ENCODE results near the gene DGCR6.
"Not testable (repeated sequence)": the region's sequence is repeated elsewhere in the genome, so short reads cannot be mapped to it uniquely, and the experiment has no call there.

DGCR6 gene

DNA sequence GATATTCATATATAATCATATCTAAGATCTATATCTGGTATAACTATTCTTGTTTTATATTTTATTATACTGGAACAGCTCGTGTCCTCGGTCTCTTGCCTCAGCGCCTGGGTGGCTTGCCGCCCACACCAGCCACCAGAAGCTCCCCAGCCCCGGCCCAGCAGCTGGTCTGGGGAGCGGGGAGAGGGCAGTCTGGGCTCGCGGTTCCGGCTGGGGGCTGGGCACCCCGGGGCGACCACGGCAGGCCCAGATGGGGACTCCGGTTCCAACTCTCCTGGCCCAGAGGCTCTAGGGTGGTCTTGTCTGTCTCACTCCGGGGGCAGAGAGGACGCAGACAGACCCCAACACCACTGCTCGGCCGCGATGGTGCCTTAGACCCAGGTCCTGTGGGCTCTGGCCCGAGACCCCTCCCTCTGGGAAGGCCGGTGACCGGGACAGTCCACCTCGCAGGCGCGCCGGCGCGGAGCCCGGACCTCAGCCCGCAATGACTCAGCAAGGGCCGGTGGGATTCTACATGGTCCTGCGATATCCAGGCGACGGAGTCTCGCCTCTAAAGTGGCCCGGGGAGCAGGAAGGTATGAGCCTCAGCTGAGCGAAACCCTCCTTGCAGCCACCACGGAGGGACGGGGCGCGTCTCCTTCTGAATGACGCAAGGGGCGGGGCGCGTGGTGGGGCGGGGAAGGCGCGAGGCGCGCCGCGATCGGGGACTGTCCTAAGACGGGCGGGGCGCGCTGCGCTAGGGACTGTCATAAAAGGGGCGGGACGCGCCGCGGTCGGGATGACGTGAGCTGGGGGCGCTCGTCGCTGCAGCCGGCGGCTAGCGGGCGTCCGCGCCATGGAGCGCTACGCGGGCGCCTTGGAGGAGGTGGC, at the start of gene DGCR6:
Gene DGCR6, plus strand, starts transcription at position 781 of the 870 bp plus-strand sequence. Its CDS starts 55 bp downstream, at position 836.
- DNase-seq, result no peak

DNA sequence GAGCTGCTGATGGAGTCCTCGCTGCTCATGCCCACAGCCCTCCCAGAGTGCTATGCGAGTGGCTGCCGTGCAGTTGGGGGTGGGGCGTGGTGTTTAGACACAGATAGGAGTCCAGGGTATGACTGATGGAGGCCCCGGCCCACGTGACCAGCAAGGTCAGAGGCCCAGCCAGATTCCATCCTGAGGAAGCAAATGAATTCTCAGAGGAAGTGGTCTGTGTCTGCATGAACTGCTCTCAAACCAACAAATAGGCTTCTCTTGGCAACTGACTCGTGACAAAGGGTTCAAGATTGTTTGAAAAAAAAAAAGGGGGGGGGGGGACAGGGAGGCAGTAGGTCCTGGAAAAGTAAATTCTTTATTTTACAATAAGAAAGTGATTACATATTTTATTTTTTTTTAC, 46.8 kb upstream of the DGCR6 start:
- DNase-seq, result peak; percentile 0

DNA sequence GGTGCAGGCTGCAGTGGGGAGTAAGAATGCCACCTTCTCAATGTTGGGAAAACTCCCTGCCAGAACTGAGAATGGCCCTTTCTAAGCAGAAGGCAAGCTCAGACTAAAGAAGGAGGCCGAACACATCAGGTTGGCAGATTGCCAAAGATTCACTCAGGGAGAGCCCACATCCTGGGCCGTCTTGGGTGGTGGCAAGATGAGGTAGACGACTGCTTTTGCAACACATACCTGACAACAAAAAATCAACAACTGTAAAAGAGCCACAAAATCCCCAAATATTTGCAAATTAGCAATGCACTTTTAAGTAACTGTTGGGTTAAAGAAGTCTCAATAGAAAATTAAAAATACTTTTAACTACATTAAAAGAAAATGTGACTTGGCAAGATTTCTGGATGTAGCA, 24.9 kb upstream of the DGCR6 start:
- DNase-seq, result not testable (repeated sequence)

DNA sequence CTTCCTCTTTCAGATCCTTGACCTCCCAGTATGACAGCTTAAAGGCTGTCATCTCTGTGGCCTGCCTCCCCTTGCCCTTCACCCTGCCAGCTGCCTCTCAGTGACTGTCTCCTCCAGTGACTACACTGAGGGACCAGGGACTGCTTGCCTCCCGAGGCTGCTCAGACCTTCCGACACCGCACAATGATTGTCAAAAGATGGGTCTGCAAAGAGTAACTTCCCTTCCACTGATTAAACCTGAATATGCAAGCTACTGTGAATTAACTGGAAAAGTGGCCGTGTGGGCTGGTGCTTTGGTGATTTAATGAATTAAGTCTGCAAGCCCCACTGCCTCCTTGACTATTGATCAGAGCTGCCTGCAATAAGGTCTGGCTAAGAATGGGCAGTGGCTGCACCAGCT, 21.7 kb upstream of the DGCR6 start:
- peak; percentile 4 for DNase-seq

DNA sequence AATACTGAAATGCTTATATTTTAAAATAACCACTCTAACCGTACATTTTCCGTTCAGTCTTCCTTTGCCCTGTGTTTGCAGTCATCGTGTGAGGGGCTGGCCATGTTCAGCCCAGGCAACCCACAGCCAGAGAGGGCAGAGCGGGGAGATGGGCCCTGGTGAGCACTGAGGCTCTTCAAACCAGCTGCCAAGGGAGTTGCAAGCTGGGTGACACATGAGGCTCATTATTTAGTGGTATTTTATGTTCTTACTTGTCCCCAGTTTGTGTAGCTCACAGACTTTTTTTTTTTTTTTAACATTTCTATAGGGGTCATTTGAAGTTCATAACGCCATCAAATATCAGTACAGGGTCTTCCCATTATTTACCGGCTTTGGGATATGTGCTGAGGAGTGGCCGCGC, 18.0 kb upstream of the DGCR6 start:
- DNase-seq, result no peak

DNA sequence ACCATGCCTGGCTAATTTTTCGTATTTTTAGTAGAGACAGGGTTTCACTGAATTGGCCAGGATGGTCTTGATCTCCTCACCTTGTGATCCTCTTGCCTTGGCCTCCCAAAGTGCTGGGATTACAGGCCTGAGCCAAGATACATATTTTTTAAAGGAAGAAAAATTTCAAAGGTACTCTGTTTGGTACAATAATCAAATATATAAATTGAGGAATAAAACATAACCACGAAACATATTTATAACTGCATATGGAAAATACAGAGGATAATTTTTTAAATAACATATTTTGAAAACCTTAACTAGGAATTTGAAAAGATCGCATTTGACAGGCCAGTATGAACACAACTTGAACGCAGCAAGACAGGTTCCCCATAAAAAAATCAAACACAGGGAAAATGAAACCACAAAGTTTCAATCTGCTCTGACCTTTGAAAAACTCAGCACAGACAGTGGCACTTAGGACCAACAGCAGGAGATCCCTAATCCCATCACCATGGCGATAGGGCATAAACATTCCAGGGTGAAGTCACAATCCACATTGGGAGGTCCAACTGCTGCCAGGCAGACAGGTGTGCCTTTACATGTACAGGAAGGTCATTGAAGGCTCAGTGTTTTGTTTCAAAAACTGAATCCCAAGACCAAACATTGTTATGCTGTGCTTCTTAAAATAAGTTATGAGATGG, 15.5 kb upstream of the DGCR6 start:
- DNase-seq, result not testable (repeated sequence)

DNA sequence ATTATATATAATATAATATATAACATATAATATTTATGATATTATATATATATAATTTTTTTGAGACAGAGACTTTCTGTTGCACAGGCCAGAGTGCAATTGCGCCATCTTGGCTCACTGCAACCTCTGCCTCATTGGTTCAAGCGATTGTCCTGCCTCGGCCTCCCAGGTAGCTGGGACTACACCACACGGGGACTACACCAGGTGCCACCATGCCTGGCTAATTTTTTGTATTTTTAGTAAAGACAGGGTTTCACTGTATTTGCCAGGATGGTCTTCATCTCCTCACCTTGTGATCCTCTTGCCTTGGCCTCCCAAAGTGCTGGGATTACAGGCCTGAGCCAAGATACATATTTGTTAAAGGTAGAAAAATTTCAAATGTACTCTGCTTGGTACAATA, 12.3 kb upstream of the DGCR6 start:
- not testable (repeated sequence) for DNase-seq

DNA sequence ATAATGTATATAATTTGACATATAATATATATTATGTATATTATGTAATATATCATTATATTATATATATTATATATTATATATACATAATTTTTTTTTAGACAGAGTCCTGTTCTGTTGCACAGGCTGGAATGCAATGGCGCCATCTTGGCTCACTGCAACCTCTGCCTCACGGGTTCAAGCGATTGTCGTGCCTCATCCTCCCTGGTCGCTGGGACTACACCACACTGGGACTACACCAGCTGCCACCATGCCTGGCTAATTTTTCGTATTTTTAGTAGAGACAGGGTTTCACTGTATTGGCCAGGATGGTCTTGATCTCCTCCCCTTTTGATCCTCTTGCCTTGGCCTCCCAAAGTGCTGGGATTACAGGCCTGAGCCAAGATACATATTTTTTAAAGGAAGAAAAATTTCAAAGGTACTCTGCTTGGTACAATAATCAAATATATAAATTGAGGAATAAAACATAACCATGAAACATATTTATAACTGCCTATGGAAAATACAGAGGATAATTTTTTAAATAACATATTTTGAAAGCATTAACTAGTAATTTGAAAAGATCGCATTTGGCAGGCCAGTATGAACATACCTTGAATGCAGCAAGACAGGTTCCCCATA, 10.0 kb upstream of the DGCR6 start:
- not testable (repeated sequence) for DNase-seq

DNA sequence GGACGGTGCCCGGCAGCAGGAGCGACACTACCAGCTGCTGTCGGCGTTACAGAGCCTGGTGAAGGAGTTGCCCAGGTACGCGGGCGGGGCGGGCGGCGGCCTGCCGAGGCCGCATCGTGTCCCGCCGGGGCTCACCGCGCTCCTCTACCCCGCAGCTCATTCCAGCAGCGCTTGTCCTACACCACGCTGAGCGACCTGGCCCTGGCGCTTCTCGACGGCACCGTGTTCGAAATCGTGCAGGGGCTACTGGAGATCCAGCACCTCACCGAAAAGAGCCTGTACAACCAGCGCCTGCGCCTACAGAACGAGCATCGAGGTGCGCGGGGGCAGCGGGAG, 258 bp downstream of the DGCR6 start:
- DNase-seq, result not testable (repeated sequence)

DNA sequence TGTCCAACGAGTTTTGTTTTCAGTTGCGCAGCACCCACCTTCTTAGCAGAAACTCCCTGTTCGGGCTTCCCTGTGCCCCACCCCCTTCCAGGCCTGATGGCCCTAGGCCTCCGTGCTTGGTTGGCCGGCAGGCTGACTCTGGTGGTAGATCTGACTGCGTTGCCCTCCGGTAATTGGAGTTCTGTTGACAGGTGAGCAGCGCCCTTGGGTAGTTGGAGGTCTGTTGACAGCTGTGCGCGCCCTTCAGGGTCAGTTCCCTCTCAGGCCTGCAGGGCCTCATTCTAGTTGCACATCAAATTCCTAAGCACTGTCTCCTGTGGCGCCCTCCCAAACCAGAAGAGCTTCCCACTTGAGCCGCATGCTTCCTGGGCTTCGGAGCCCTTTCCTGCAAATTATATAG, 776 bp downstream of the DGCR6 start:
- DNase-seq, result no peak

DNA sequence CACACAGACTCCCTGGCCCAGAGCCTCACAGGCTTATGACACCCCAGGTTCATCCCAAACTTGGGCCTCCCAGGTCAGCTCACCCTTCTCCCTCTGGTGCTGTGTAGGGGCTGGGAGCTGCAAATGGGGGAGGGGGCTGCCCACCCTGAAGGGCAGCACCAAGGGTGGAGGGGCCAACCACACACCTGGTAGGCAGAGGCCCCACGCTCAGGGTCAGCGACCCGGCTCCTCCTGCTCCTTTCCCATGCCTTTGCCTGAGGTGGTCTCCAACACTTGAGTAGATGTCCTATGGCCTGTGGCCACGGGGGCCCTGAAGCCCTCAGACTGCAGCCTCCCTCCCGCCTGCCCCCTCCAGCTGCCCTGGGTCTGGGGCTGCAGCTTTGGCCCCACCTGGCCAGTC, 3.4 kb downstream of the DGCR6 start:
- DNase-seq, result no peak

DNA sequence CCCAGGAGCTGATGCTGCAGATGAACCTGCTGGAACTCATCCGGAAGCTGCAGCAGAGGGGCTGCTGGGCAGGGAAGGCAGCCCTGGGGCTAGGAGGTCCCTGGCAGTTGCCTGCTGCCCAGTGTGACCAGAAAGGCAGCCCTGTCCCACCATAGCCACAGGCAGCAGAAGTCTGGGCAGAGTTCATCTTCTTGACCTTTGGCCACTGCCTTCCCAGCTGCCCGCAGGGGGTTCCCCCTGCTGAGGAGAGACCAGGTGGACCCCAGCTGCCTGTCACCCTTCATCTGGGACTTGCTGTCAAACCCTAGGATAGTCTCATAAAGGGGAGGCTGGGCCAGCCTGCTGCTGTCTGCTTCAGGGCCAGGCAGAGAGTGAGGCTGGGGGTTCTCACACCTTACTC, 5.4 kb downstream of the DGCR6 start:
- DNase-seq, result not testable (repeated sequence)

DNA sequence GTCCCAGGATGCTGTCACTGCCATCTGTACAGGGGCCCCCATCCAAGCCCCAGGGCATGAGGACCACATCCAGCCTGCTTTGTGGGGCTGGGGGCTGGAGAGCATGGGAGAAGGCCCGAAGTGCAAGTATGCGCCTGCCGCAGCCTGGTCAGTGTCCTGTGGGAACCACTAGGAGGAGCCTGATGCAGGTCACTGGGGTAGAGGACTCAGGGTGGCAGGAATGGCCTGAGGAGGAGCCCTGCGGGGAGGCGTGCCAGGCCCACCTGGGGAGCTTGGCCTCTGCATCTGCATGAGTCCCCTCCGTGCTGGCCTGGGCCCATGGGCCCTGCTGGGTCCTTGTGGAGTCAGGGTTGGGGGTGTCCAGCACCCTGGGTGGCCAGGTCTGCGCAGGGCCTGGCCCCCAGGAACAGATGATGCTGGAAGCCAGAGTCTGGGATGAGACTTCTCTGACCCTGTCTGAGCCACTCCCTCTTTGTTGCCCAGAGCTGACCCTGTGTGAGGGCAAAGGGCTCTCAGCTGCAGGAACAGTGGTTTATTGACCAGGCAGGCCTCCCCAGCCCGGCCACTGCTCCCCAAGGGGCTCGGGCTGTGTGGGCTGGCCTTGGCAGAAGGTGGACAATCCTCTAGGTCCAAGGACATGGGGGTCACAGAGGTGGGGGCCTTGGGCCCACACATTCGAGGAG, 6.3 kb downstream of the DGCR6 start:
- not testable (repeated sequence) for DNase-seq

DNA sequence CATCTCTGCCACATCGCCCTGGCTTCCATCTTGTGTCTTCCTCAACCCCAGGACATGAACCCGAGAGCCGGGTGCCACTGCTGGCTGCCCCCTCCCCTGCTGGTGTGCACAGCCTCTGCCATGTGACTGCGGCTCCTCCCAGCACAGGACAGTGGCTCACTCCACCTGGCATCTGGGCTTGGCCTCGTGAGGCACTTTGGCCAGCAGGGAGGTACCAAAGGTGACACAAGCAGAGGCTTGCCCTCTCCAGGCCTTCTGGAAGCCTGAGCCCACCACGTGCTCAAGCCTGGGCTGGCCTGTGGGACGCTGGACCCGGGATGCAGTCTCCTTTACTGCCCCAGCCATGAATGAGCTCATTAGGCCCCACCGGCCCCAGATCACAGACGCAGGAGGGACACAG, 8.4 kb downstream of the DGCR6 start:
- DNase-seq, result not testable (repeated sequence)

DNA sequence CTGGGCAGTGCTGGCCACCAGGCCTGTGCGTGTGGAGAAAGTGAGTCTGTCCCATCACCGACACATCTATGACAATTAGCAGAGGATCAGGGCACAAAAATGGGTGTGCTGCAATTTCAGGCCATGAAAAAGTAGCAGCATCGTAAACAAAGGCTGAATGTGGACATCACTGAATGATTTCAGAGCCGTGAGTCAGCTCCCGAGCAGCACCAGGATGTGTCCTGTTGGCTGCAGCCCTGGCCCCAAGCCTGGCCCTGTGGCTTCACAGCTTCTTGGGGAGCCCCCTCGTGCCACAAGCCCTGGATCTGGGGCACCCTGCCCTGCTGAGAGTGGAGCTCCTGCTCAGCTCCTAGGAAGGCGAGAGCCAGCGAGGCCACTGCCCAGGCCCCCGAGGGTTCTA, 9.4 kb downstream of the DGCR6 start:
- not testable (repeated sequence) for DNase-seq

DNA sequence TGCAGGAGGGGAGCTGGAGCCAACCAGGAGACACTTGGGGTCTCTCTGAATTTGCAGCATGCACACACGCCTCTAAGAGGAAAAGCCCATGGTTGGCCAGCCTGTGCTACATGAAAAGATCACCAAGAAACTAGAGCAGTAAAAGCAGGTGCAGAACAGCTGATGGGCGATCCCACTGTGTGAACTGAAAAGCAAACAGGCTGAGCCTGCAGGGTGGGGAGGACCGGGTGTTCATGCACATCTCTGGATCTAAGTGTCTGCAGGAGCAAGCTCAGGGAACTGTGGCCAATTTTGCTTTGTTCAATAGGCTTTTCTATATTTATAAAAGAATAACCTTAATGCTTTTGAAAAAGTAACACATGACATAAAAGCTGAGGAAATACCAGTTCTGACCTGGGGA, 11.7 kb downstream of the DGCR6 start:
- DNase-seq, result not testable (repeated sequence)

DNA sequence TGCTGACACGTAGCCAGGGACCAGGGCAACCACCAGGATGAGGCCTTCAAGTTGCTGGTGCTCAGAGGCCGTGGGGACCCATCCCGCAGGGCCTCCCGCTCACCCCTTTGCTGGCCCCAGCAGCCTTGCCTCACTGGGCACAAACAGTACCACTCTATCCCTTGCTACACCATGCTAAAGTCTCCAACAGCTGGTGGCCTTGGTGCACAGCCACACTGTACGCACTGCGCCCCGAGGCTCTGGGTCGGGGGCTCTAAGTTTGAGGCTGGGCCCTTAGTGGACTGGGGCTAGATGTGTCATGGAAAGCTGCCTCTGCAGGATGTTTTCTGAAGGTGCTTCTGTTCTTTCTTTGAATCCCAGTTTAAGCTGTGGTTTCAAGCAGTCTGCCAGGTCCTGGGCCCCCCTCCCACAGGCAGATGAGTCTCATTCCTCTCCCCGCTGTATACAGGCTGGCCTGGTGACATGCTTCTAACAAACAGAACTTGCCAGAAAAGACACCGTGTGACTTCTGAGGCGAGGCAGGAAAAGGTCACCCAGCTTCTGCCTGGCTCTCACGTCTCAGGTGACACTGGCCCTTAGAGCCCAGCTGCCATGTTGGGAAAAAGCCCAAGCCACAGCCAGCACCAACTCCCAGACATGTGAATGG, 14.3 kb downstream of the DGCR6 start:
- DNase-seq, result not testable (repeated sequence)

DNA sequence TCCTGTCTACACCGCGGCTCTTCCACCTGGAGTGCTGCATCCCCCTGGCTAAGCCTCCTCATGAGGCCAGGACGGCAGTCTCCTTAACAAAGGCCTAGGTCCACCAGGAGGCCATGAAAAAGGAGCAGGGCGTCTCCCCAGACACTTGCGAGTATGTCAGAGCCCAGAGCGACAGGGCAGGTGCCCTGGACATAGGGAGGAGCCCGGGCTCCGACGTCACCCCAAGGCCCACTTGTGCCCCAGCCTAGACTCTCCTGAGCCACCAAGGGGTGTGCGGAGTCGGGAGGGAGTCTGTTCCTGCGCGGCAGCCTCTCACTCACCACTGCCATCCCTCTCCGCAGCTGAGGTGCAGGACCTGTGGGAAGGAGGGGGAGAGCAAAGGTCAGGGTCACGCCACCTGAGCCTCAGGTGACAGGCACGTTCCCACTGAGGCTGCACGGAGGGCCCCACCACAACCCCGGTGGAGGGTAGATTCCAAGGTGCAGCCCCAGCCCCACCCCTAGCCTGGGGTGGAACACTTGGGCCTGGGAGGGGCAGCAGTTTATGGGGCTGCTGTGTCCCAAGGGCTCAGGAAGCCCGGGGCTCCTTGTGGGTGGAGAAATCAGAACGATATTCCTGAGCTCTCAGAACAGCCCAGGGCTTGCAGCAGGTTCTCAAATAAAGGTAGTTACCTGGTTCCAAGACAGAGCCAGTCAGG, 19.4 kb downstream of the DGCR6 start:
- DNase-seq, result no peak

DNA sequence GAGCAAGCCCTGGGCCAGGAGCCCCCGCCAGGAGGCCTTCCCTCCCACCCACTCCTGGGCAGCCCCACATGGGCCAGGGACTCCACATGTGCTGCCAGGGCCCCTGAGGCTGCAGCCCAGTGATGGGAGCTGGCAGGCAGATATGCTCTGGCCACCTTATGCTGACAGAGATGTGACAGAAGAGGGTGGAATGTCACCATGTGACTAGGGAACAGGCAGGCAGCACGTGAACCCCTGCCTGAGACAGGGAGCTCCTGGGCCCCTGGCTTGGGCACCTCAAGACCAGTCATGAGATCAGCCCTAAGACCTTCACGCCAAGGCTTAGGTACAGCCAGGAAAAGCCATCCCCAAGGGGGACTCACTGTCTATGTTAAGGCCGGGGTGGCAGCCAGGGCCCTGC, 20.9 kb downstream of the DGCR6 start:
- no peak for DNase-seq

DNA sequence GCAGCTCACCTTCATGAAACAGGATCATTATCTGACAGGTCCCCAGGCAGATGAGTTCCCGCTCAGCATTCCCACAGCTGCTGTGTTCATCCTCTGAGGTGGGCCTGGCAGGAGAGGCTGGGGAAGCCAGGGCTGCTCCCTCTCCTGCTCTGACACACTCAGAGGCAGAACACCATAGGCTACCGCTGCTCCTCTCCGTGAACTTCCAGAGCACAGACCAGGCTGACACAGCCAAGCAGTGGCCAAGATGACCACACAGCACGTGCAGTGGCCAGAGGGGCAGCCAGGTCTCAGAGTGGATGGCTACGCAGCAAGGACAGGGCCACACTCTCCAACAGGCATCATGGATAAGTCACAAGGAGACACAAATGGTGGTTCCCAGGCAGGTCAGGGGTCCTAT, 21.5 kb downstream of the DGCR6 start:
- no peak for DNase-seq

DNA sequence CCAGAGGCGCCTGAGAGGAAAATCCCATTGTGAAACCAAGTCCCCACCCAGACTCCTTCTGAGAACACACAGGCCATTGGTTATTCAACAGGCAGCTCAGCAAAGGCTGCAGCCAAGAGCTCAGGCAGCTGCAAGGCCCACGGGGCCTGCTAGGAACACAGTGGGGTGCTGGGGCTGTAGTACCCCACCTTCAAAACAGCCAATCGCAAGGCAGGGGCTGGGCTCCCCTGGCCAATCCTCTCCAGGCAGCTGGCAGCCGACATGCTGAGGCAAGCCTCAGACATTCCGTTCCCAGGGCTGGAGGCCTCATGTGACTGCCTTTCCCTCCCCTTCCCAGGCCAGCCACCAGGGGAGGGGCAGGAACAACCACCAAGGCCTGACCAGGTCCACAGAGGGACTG, 23.3 kb downstream of the DGCR6 start:
- no peak for DNase-seq

All from eye (tissue), 1 donor.